Measurements from ENCODE around the gene THAP11. TPM values are rescaled to one million over a fixed set of nuclear protein-coding genes. Genes with fewer than 3 reads are reported as not detected.

The THAP11 gene
- total RNA-seq, 1 experiment from 2014 or later: 39.1 TPM

DNA sequence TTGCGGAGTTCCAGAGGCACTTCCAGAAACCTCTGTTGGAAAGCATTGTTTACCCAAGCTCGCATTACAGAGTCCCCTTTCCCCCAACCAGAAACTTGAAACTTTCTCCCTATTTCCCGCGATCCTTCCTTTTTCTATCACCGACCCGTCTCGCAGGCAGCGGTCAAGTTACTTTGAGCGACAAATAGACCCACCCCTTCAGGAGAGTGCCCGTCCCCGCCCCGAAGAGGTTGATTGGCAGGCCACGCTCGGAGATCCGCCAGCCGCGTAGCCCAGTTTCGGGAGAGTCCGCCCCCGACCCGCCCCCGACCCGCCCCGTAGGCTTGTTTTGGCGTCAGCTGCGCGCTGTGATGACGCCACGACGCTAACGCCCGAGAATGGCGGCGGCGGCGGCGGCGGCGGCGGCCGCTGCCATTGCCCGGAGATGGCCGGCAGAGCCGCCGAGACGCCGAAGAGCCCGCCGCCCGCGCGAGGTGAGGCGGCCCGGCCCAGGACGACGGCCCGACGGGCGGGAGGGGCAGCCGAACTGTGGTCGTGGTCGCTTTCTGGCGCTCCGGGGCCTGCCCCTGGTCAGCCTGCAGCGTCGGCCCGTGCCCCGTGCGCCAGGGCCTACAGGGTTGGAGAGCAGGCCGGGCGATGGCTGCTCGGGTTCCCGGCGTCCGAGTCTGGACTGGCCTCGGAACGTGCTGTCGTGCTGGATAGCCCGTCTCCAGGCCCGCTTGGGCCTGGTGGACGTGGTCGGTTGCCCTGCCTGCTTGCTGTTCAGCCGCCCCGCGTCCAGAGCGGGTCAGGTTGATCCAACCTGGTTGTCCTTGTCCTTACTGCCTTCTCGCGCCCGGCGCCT is 51.0 kb downstream of the THAP11 start, which contains the start of gene PSKH1:
TSS of gene PSKH1 (plus strand) at position 356 of the 844 bp plus-strand sequence. CDS start 15,496 bp downstream, outside the sequence.
- ChIA-PET CTCF (interaction anchor here (0.6 kb wide), 1 partner anchor 10 kb away, joined by 6 read pairs; no protein-coding TSS in a partner anchor), POLR2A (ENCODE audit: unreplicated experiment) (interaction anchor here (0.6 kb wide), 2 partner anchors 33 to 44 kb away, joined by 3 to 4 read pairs; no protein-coding TSS in a partner anchor)
- H3F3A ChIP-seq (ENCODE audit: low read length, unreplicated experiment): no peaks in the 10 kb centered on the region
- no peaks in the 10 kb centered on the region for H3K27me3 ChIP-seq (ENCODE audit: low read length)
- peak within 1 kb of the TSS; percentile 92 for H3K4me3 ChIP-seq (ENCODE audit: low read length)
- peak within 1 kb of the TSS; percentile 88 for H3K4me2 ChIP-seq (ENCODE audit: low read length)
- H3K79me2 ChIP-seq (ENCODE audit: low read length): peaks cover 45% of the 10 kb centered on the region
- no peaks in the 10 kb centered on the region for H3K9me2 ChIP-seq (replicated peaks; ENCODE audit: low read length)
- peak within 1 kb of the TSS; percentile 39; the same call in 1 of the 2 replicates for H3K27ac ChIP-seq (ENCODE audit: low read length)
- H3K9ac ChIP-seq (ENCODE audit: low read length): peak within 1 kb of the TSS; percentile 95
- no TSS peak for BruUV-seq (replicated peaks)
- ATAC-seq: peak; percentile 98
- no peaks in the 10 kb centered on the region for H3K9me3 ChIP-seq (ENCODE audit: low read length)
- H4K20me1 ChIP-seq (ENCODE audit: low read length): no peaks in the 10 kb centered on the region
- intact Hi-C loops (cut with micrococcal nuclease): no loop called here
- TF ChIP-seq EZH2phosphoT487 (IDR thresholded peaks at IDR 0.05; ENCODE audit: borderline replicate concordance, low read length) (no peak), EZH2 (IDR thresholded peaks at IDR 0.05; ENCODE audit: low read length, unreplicated experiment) (no peak)
- TF ChIP-seq, protein P1, sequence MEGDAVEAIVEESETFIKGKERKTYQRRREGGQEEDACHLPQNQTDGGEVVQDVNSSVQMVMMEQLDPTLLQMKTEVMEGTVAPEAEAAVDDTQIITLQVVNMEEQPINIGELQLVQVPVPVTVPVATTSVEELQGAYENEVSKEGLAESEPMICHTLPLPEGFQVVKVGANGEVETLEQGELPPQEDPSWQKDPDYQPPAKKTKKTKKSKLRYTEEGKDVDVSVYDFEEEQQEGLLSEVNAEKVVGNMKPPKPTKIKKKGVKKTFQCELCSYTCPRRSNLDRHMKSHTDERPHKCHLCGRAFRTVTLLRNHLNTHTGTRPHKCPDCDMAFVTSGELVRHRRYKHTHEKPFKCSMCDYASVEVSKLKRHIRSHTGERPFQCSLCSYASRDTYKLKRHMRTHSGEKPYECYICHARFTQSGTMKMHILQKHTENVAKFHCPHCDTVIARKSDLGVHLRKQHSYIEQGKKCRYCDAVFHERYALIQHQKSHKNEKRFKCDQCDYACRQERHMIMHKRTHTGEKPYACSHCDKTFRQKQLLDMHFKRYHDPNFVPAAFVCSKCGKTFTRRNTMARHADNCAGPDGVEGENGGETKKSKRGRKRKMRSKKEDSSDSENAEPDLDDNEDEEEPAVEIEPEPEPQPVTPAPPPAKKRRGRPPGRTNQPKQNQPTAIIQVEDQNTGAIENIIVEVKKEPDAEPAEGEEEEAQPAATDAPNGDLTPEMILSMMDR (conservative IDR thresholded peaks at IDR 0.05; ENCODE audit: low read depth, low read length): no peak
- peak; percentile 92 for DNase-seq
- H3K36me3 ChIP-seq (ENCODE audit: low read depth, low read length): no peaks in the 10 kb centered on the region
- H3K4me1 ChIP-seq (ENCODE audit: insufficient read depth, low read length): peaks cover 13% of the 10 kb centered on the region
- peak within 1 kb of the TSS; percentile 74 for H2AFZ ChIP-seq (ENCODE audit: low read length)

Other genes with a start within 250 kb of the THAP11 start
- gene CARMIL2, start 197.2 kb upstream of the THAP11 start, total RNA-seq (2014; rRNA removed): 0.33 and 0.40 TPM in 2 replicates
- 26.3 and 31.7 TPM in 2 replicates for gene ACD, start 182.1 kb upstream of the THAP11 start, total RNA-seq (2014; rRNA removed)
- gene PARD6A, start 181.4 kb upstream of the THAP11 start, total RNA-seq (2014; rRNA removed): 15.1 and 16.4 TPM in 2 replicates
- gene ENKD1, start 175.6 kb upstream of the THAP11 start, total RNA-seq (2014; rRNA removed): 12.0 and 19.4 TPM in 2 replicates
- gene C16orf86, start 175.5 kb upstream of the THAP11 start, total RNA-seq (2014; rRNA removed): not detected in 2 replicates
- gene GFOD2, start 123.0 kb upstream of the THAP11 start, total RNA-seq (2014; rRNA removed): 21.8 and 22.2 TPM in 2 replicates
- gene RANBP10, start 35.8 kb upstream of the THAP11 start, total RNA-seq (2014; rRNA removed): 5.5 and 7.7 TPM in 2 replicates
- 0.44 and 0.86 TPM in 2 replicates for gene TSNAXIP1, start 35.4 kb upstream of the THAP11 start, total RNA-seq (2014; rRNA removed)
- gene NUTF2, start 4.6 kb downstream of the THAP11 start, total RNA-seq (2014; rRNA removed): 98.5 and 167 TPM in 2 replicates
- 31.8 and 35.1 TPM in 2 replicates for gene CENPT, start 5.4 kb downstream of the THAP11 start, total RNA-seq (2014; rRNA removed)
- gene EDC4, start 30.7 kb downstream of the THAP11 start, total RNA-seq (2014; rRNA removed): 58.9 and 94.7 TPM in 2 replicates
- not detected in 2 replicates for gene NRN1L, start 42.6 kb downstream of the THAP11 start, total RNA-seq (2014; rRNA removed)
- gene PSKH1, start 50.9 kb downstream of the THAP11 start, total RNA-seq (2014; rRNA removed): 6.6 and 8.3 TPM in 2 replicates
- gene CTRL, start 89.5 kb downstream of the THAP11 start, total RNA-seq (2014; rRNA removed): 0.98 and 1.6 TPM in 2 replicates
- 51.3 and 52.0 TPM in 2 replicates for gene PSMB10, start 94.5 kb downstream of the THAP11 start, total RNA-seq (2014; rRNA removed)
- 3.2 and 4.6 TPM in 2 replicates for gene LCAT, start 101.8 kb downstream of the THAP11 start, total RNA-seq (2014; rRNA removed)
- 29.3 and 33.2 TPM in 2 replicates for gene SLC12A4, start 126.3 kb downstream of the THAP11 start, total RNA-seq (2014; rRNA removed)
- not detected in 2 replicates for gene DPEP3, start 138.2 kb downstream of the THAP11 start, total RNA-seq (2014; rRNA removed)
- not detected in 2 replicates for gene DPEP2, start 157.2 kb downstream of the THAP11 start, total RNA-seq (2014; rRNA removed)
- gene DPEP2NB, start 173.6 kb downstream of the THAP11 start, total RNA-seq (2014; rRNA removed): not detected in 2 replicates
- 13.4 and 16.6 TPM in 2 replicates for gene DDX28, start 180.9 kb downstream of the THAP11 start, total RNA-seq (2014; rRNA removed)
- gene DUS2, start 181.0 kb downstream of the THAP11 start, total RNA-seq (2014; rRNA removed): 19.9 and 21.4 TPM in 2 replicates
- 12.1 and 14.5 TPM in 2 replicates for gene NFATC3, start 243.1 kb downstream of the THAP11 start, total RNA-seq (2014; rRNA removed)

Data from PC-3 (cell line).